Activated CD4-positive, alpha-beta T cell treated with anti-CD3 and anti-CD28 coated beads, Interleukin-2, amount 50 U/mL, for 16 hours (primary cell): ENCODE data around the gene PLEKHS1.
"Not testable (repeated sequence)": the region's sequence is repeated elsewhere in the genome, so short reads cannot be mapped to it uniquely, and the experiment has no call there.

Source experiments
- DNase-seq: peaks from one replicate; pipeline ENCODE4 v3.0.0-alpha.2; 2020

The PLEKHS1 gene

DNA sequence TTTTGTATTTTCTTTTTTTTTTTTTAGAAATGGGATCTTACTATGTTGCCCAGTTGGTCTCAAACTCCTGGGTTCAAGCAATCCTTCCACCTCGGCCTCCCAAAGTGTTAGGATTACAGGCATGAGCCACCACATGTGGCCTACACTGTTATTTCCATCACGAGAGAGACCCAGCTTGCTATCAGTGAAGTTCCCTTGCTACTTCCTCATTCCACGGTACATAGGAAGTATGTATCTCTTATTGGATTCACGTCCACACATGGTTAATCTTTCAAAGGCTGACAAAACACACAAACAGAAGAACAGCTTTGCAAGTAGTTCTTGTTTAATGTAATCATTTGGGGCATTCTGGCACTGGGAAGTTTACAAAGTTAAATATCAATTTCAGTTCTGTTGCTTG is 51.5 kb downstream of the PLEKHS1 start:
- no peak for DNase-seq

DNA sequence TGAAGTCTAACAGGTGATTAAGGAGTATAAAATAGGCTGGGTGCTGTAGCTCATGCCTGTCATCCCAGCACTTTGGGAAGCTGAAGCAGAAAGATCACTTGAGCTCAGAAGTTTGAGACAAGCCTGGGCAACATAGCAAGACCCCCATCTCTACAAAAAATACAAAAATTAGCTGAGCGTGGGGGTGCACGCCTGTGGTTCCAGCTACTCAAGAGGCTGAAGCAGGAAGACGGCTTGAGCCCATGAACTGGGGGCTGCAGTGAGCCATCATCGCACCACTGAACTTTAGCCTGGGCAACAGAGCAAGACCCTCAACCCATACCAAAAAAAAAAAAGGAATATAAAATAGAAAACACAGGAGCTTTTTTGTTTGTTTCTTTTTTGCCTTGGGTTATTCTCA is 55.0 kb downstream of the PLEKHS1 start:
- no peak for DNase-seq

DNA sequence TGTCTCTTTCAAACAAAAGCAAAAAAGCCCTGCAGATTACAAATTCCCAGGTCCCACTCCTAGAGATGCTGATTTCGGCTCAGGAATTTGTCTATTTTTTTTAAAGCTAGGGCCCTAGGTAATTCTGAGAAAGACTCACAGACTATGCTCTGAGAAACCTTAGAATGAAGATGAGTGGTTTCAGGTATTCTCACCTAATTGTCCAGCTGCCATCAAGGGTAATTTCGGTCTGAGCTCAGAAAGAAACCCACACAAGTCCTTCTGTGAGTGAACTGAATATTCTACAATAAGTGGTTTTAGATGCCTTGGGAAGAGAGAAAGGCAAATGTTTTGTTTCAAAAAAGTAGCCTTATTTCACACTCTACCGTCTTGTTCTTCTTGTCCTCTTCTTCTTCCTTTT is 56.7 kb downstream of the PLEKHS1 start:
- DNase-seq: no peak

DNA sequence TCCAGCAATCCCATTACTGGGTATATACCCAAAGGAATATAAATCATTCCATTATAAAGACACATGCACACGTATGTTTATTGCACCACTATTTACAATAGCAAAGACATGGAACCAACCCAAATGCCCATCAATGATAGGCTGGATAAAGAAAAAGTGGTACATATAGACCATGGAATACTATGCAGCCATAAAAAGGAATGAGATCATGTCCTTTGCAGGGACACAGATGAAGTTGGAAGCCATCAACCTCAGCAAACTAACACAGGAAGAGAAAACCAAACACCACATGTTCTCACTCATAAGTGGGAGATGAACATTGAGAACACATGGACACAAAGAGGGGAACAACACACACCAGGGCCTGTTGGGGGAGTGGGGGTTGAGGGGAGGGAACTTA is 63.2 kb downstream of the PLEKHS1 start:
- DNase-seq: not testable (repeated sequence)

DNA sequence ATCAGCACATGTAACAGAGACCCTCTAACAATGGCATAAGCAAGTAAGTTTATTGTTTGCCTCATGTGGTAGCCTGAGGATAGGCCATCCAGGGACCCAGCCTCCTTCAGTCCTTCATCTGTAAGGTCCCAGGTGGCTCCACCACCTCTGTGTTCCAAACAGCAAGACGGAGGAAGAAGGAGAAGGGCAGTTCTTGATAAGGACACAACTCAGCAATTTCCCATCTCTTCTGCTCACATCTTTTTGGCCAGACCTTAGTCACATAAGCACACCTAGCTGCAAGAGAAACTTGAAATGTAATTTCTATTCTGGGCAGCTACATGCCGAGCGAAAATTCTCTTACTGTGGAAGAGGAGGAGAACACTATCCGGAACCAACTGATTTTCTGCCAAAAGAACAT is 68.5 kb downstream of the PLEKHS1 start:
- DNase-seq: no peak

DNA sequence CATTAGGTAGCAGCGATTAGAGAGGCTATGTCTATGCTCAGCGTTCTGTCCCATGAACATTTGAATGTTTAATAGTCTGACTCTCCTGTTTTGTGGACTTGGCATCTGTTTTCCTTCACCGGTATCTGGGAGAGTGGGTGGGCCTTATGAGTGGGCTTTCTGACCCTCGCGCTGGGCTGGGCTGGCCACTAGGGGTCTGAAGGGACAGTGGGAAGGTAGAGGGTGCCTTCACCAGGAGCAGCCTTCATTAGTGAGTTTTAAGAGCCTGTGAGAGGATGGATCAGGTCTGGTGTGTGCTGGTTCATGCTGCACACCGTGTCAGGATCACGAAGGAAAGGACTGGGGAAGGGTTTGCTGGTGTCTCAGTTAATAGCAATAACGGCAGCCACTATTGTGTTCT is 69.0 kb downstream of the PLEKHS1 start:
- no peak for DNase-seq

DNA sequence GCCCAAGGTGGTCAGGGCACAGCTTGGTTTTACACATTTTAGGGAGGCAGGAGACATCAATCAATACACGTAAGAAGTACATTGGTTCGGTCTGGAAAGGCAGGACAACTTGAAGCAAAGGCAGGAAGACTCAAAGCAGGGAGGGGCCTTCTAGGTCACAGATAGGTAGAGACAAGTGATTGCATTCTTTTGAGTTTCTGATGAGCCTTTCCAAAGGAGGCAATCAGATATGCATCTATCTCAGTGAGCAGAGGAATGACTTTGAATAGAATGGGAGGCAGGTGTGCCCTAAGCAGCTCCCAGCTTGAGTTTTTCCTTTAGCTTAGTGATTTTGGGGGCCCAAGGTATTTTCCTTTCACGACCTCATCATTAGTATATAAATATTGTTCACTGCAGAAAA is 69.8 kb downstream of the PLEKHS1 start:
- not testable (repeated sequence) for DNase-seq

DNA sequence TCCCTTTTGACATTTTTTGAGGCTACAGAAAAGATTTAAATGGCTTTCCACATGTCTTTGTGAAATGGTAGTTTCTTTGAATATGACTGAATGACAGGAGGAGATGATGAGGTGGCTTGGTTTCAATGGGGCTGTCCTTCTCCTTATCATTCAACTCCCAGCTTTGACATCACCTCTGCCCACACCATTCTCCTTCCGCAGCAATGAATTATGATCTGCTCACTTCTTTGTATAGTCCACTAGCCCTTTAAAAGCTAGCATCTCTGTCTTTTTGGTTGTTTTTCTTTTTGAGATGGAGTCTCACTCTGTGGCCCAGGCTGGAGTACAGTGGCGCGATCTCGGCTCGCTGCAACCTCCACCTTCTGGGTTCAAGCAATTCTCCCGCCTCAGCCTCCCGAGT is 70.7 kb downstream of the PLEKHS1 start:
- DNase-seq: no peak

DNA sequence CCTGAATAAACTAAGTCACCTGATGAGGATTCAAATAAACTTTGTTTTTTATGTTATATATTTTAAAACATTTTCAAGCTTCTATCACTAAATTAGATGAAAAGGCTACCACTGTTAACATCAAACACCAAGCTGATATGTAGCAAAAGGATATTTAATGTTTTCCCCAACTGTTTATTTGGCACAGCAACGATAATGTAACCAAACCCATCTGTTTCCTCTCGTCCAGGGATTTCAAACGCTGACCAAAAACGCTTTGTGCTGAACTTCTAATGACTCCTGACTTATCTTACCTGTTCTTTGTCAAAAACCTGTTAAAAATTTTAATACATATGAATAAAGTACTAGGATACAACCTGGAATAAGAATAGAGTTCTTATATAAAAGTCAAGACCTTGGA is 71.9 kb downstream of the PLEKHS1 start:
- no peak for DNase-seq

DNA sequence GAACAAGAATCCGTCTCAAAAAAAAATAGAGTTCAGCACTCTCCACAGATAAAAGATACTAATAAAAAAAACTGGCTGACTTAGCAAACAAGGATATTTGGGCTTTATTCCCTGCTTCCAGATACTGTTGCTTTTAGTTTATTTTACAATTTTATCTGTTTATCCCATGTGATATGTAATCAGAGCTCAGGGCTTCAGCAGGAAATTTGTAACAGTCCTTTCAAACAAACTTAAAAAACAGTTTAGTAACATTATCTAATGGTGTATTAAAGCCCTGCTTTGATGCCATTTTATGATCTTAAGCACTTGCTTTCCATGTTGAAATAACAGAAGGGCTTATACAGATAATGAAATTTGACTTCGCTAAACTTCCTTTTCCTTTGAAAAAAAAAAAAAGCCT is 74.3 kb downstream of the PLEKHS1 start:
- no peak for DNase-seq

DNA sequence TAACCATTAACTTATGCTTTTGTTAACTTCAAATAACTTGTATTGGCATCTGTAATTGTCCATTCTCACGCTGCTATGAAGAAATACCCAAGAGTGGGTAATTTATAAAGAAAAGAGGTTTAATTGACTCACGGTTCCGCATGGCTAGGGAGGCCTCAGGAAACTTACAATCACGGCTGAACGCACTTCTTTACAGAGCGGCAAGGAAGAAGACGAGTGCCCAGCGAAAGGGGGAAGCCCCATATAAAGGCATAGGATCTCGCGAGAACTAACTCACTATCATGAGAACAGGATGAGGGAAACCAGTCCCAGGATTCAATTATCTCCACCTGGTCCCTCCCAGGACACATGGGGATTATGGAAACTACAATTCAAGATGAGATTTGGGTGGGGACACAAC is 77.1 kb downstream of the PLEKHS1 start:
- DNase-seq: not testable (repeated sequence)
